Activated T-helper 17 cell treated with anti-CD3 and anti-CD28 coated beads, Interleukin-2, amount 50 U/mL, for 72 hours (primary cell): ENCODE measurements around the gene POFUT2. TPM values are rescaled to one million over a fixed set of nuclear protein-coding genes. Genes with fewer than 3 reads are reported as not detected.

ENCODE experiments used
- ATAC-seq: fragments of 150-1000 bp; cut with Tn5 transposase; replicated peaks from 2 replicates; pipeline ENCODE4 v1.10.0; 2021; ENCODE audit warnings: mild to moderate bottlenecking, moderate library complexity
- H3K27ac Mint-ChIP-seq: one replicate; pipeline ENCODE4 v1.8.0; 2022; ENCODE audit warnings: mixed read lengths
- H3K27me3 Mint-ChIP-seq: one replicate; pipeline ENCODE4 v1.8.0; 2022; ENCODE audit warnings: mixed read lengths
- H3K36me3 Mint-ChIP-seq: one replicate; pipeline ENCODE4 v1.8.0; 2022; ENCODE audit warnings: low read depth, mild to moderate bottlenecking, mixed read lengths
- H3K4me1 Mint-ChIP-seq: one replicate; pipeline ENCODE4 v1.8.0; 2022; ENCODE audit warnings: mixed read lengths
- H3K4me3 Mint-ChIP-seq: one replicate; pipeline ENCODE4 v1.8.0; 2022; ENCODE audit warnings: mild to moderate bottlenecking, mixed read lengths
- H3K9me3 Mint-ChIP-seq: one replicate; pipeline ENCODE4 v1.8.0; 2022; ENCODE audit warnings: mixed read lengths
- total RNA-seq, 2 donors: library from RNA; stranded (reverse); gene quantifications; one replicate each; pipeline ENCODE4 v1.2.3, GENCODE V29; 2022

Gene POFUT2
- total RNA-seq, 2 donors from 2014 or later = 12.0 to 22.8 TPM

DNA sequence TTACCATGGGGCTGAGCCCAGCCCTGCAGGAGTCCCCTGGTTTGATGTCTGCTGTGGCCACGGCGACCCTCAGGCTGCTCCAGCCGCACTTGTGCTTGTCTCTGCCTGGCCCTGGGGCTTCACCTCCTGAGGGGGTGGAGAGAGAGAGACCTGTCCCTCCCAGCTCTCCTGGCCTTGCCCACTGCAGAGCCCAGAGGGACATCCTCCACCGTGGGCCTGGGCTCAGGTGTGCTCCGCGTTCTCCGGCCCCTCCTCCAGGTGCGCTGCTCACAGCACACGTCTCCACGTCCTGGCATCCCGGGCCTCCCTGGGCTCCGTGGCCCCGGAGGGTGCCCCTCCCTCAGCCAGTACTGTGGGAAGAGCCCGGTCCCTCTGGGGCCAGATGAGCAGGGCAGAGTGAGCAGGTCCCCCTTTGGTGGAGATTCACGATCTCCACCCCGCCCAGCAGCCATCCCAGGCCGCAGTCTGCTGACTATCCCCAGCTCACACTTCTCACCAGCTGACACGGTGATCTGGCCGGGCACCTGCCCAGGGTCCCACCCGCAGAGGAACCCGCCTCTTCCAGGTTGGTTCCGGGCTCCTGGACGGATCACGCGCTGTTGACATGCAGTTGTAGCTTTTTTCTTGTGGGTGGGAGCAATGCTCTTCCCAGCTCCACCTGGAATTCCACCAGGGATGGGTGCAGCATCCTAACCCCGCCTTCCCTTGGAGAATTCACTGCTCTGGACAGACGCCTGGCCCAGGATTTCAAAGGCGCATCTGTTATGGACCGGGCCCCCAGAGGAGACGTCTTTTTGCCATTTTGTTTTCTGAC, 41.8 kb upstream of the POFUT2 start:
- H3K36me3 Mint-ChIP-seq = no peaks in the 10 kb centered on the region
- H3K4me3 Mint-ChIP-seq = no peak overlapping the region
- no peak for ATAC-seq
- no peak overlapping the region for H3K27ac Mint-ChIP-seq
- no peaks in the 10 kb centered on the region for H3K9me3 Mint-ChIP-seq
- H3K27me3 Mint-ChIP-seq = peaks cover 7% of the 10 kb centered on the region
- H3K4me1 Mint-ChIP-seq = peaks cover 5% of the 10 kb centered on the region

DNA sequence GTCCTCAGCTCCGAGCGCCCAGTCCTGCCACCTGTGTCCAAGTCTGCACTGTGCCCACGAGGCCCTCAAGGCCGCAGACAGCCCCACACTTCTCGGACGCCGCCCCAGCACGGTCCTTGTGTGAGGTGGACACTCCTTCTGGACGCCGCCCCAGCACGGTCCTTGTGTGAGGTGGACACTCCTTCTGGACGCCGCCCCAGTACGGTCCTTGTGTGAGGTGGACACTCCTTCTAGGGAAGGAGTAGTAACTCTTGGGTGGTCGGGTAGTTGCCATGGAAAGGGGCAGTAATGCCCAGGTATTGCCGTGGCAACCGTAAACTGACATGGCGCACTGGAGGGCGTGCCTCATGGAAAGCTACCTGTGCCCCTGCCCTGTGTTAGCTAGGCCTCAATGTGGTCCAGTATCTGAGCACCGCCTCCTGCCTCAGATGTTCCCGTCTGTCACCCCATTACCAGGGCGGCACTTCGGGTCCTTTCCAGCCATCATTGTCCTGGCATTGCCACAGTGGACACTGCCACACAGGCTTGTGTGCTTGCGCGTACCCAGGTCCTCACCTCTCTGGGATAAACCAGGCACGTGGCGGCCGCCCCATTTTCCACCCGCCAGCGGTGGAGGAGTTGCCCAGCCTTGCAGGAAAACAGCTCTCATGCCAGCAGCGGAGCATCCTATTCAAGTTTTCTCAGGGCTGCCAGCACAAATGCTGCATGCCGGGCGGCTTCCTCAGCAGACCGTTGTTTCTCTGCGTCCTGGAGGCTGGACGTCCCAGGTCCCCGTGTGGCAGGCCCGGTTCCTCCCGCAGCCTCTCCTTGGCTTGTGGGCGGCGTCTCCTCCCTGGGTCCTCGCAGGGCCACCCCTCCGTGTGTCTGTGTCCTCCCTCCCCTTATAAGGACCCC, 40.8 kb upstream of the POFUT2 start:
- no peak overlapping the region for H3K27ac Mint-ChIP-seq
- ATAC-seq = no peak
- no peaks in the 10 kb centered on the region for H3K36me3 Mint-ChIP-seq
- no peaks in the 10 kb centered on the region for H3K9me3 Mint-ChIP-seq
- peaks cover 7% of the 10 kb centered on the region for H3K27me3 Mint-ChIP-seq
- peaks cover 5% of the 10 kb centered on the region for H3K4me1 Mint-ChIP-seq
- no peak overlapping the region for H3K4me3 Mint-ChIP-seq

DNA sequence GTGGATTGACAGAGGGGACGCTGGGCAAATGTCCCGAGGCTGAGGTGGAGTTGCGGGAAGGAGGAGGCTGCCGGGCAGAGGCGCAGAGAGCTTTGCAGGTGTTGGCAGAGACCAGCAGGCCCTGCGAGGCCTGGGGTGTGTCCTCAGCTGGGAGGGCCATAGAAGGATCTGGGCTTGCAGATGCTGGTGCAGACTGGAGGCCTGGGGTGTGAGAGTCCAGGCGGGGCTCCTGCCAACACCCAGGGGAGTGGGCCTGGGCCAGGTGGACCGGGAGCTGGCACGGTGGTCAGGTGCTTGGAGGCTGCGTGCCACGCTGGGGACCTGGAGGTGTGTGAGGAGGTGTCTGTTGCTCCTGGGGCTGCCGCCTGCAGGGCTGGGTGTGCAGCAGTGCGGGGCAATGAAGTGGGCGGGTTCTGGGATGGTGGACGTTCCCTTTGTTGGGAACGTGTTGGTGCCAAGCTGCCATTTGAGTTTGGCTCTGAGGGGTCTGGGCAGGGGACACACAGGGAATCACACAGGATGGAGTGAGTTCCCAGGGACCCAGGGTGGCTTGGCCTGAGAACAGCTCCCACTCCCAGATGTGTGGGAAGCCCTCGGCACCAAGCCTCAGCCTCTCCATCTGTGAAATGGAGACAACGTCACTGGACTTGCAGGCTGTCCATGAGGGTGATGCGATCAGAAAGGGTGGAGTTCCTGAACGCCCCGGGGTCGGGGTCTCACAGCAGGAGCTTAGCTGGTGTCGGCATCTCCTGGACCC, 39.9 kb upstream of the POFUT2 start:
- Mint-ChIP-seq H3K27ac (no peak overlapping the region), H3K4me3 (no peak overlapping the region), H3K9me3 (no peaks in the 10 kb centered on the region), H3K27me3 (peaks cover 7% of the 10 kb centered on the region), H3K36me3 (no peaks in the 10 kb centered on the region), H3K4me1 (peaks cover 5% of the 10 kb centered on the region)
- no peak for ATAC-seq

DNA sequence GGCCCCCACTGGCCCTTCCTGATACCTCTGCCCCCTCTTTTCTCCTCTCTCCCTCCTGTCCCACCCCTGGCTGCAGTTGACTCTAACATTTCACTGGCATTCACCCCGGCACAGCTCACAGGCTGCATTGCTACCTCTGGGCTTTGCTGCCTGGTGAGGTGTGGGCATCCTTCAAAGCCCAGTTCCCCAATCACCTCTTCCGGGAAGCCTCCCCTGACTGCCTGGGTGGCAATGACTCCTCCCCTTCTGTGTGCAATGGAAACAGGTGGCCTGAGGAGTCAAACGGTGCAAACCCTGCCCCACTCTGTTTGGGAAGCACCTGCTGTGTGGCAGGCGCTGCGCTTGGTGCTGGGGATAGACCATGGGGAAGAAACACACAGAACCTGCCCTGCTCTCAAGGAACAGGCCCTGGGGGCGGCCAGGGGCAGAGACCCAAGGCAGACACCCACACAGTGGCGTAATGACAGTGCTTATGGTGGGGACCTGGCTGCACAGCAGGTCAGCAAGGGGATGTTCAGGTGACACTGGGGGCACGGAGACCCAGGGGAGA, 39.3 kb upstream of the POFUT2 start:
- Mint-ChIP-seq H3K27ac (no peak overlapping the region), H3K4me1 (peaks cover 5% of the 10 kb centered on the region), H3K4me3 (no peak overlapping the region), H3K36me3 (no peaks in the 10 kb centered on the region), H3K9me3 (no peaks in the 10 kb centered on the region), H3K27me3 (peaks cover 5% of the 10 kb centered on the region)
- ATAC-seq = no peak

DNA sequence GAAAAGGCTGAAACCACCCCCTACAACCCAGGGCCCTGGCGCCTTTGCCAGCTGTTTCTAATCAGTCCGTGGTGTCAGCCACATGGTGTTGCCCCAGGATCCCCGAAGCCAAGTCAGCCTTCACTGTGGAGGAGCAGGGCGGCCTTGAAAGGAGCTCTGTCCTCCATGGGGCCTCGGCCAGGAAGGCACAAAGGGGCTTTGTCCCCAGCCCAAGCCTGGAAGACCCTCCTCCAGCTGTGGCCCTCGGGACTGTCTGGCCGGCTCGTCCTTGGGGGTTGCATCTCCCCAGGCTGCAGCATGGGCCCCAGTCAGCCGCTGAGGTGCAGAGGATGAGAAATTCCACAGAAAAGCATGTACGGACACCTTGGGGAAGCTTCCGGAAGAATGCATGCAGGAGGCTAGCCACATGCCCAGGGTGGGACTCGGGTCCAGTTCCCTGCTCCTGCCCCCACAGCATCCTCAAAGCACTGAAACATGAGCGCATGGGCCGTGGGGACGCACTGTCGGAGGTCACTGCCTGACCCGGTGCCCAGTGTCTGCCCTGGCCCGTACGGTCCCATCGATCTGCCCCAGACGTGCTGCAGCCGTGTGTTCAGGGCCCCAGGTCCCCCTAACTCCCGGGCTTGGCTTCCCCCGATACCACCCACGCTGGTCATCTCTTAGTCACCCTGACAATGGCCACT, 38.6 kb upstream of the POFUT2 start:
- peaks cover 5% of the 10 kb centered on the region for H3K27me3 Mint-ChIP-seq
- no peaks in the 10 kb centered on the region for H3K9me3 Mint-ChIP-seq
- no peaks in the 10 kb centered on the region for H3K36me3 Mint-ChIP-seq
- H3K4me1 Mint-ChIP-seq = peaks cover 5% of the 10 kb centered on the region
- ATAC-seq = no peak
- no peak overlapping the region for H3K27ac Mint-ChIP-seq
- no peak overlapping the region for H3K4me3 Mint-ChIP-seq

DNA sequence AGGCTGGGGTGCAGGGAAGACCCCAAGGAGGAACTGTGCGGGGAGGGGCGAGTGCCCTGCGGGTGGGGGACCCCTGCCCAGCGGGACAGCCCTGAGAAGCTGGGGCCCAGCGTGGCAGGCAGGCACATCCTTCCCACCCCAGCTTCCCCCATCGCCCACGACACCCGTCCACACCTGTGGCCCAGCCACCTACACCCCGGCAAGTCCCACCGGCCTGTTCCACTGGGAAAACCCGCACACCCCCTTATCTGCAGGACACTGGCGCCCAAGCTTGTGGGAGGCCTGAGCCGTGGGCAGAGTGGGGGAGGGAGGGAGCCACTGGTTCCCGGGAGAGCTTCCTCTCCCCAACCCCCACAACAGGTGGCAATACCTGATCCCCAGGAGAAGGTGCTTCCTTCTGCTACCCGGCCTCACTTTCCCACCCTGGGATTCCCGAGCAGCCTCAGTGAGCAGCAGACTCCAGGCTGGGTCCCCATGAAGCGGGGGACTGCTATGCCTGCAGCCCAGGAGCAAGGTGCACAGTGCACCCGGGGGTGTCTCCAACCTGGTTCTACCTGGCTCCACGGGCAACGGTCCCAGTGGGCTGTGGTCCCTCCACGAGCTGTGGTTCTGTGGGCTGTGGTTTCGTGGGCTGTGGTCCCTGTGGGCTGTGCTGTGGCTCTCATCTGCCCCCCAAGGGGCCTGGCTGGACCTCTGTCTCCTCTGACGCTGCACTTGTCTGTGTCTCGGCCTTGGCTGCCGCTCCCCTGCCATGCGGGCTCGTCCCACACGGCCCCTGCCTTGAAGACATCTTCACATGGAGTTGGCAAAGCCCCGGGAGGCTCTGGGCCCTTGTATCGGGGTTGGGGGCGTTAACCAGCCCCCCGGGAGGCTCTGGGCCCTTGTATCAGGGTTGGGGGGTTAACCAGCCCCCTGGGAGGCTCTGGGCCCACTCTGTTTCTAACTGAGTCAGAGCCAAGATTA, 37.8 kb upstream of the POFUT2 start:
- ATAC-seq = no peak
- no peak overlapping the region for H3K4me3 Mint-ChIP-seq
- peaks cover 5% of the 10 kb centered on the region for H3K27me3 Mint-ChIP-seq
- no peaks in the 10 kb centered on the region for H3K9me3 Mint-ChIP-seq
- H3K4me1 Mint-ChIP-seq = peaks cover 5% of the 10 kb centered on the region
- no peaks in the 10 kb centered on the region for H3K36me3 Mint-ChIP-seq
- no peak overlapping the region for H3K27ac Mint-ChIP-seq

DNA sequence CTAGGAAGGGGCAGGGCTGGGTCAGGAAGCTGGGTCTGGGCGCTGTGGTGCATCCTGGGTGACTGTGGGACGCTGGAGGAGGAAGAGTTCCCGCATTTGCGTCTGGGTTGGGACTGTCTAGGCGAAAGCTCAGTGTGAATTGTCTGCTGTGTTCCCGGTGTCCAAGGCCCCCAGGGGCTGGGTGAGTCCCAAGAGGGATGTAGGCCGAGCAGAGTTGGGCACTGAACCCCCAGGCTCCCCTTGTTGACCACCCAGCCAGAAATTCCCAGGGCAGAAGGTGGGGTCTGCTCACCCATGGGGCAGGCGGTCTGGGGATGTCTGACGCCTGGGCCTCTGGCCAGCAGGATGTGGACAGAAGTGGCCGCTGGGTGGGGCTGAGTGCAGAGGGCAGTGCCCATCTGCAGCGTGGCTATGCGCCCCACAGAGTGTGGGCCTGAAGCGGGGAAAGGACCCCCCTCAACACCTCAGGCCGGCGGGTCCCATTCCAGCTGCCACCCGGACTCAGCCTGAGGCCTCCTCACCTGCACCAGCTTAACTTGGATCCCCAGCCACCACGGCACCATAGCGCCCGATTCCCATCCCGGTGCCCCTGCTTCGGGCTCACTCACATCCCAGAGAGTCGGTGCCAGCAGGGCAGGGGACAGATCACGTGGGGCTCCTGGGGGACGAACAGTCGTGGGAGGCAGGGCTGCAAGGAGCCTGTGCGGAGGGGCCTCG, 37.0 kb upstream of the POFUT2 start:
- Mint-ChIP-seq H3K36me3 (no peaks in the 10 kb centered on the region), H3K27me3 (peaks cover 5% of the 10 kb centered on the region), H3K9me3 (no peaks in the 10 kb centered on the region), H3K4me3 (no peak overlapping the region), H3K27ac (no peak overlapping the region), H3K4me1 (peaks cover 5% of the 10 kb centered on the region)
- no peak for ATAC-seq

DNA sequence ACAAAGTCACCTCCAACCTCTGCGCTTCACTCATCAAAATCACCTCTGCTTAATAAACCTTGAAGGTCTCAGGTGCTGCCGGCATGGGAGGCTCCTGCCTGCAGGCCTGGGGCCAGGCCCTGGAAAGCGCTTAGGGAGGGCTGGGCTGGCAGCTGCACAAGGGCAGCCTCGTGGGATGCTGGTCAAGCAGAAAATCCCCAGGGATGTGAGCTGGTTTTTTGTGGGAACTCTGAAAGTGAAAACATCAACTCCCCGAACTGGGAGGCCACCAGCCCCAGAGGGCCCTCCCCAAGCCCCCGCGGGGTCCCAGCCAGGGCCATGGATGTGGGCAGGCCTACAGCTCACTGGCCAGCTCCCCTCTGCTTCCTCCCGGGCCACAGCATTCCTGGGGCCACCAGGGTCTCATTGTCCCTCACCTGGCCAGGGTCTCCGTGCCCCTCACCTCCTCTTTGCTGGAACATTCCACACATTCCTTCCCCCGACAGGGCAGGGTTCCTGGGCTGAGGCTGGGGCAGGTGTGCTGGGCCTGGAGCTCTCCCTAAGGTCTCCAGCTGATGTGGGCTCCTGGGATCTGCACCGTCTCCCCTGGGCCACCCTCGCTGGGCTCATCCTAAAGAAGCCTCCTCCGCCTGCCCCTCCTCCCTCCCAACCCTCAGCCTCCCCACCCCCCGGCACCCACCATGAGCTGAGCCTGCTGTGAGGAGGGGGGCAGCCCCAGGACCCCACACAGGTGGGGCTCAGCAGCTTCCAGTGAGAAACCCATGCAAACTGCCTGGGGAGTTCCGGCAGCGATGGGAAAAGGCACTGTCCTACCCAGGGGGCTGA, 36.0 kb upstream of the POFUT2 start:
- no peak overlapping the region for H3K27ac Mint-ChIP-seq
- H3K4me1 Mint-ChIP-seq = peaks cover 5% of the 10 kb centered on the region
- no peaks in the 10 kb centered on the region for H3K9me3 Mint-ChIP-seq
- H3K36me3 Mint-ChIP-seq = no peaks in the 10 kb centered on the region
- peak overlapping the region; percentile 42 for H3K4me3 Mint-ChIP-seq
- ATAC-seq = no peak
- peaks cover 5% of the 10 kb centered on the region for H3K27me3 Mint-ChIP-seq

DNA sequence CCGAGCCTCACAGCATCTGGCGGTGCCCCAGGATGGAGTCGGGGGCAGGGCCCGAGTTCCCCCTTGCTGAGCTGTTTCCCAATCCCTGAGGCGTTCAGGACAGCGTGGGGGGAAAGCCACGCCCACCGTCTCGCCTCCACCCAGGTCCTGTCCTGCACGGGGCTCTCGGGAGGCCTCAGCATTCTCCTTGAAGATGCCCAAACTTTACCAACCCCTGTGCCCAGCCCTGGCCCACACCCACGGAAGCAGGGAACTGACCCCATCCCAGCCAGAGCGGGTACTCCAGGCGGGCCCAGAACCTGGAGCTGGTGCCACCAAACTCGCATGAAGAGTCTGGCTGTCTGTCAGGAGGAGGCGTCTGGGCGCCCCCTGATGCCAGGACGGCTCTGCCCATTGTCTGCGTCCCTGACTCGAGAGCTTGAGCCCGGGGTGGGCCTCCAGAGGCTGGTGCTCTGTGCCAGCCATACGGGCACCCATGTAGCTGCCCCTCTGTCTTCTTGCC, 35.3 kb upstream of the POFUT2 start:
- Mint-ChIP-seq H3K27me3 (peaks cover 5% of the 10 kb centered on the region), H3K36me3 (no peaks in the 10 kb centered on the region), H3K9me3 (no peaks in the 10 kb centered on the region), H3K4me3 (peak overlapping the region; percentile 42), H3K4me1 (peaks cover 5% of the 10 kb centered on the region), H3K27ac (no peak overlapping the region)
- ATAC-seq = peak; percentile 25

DNA sequence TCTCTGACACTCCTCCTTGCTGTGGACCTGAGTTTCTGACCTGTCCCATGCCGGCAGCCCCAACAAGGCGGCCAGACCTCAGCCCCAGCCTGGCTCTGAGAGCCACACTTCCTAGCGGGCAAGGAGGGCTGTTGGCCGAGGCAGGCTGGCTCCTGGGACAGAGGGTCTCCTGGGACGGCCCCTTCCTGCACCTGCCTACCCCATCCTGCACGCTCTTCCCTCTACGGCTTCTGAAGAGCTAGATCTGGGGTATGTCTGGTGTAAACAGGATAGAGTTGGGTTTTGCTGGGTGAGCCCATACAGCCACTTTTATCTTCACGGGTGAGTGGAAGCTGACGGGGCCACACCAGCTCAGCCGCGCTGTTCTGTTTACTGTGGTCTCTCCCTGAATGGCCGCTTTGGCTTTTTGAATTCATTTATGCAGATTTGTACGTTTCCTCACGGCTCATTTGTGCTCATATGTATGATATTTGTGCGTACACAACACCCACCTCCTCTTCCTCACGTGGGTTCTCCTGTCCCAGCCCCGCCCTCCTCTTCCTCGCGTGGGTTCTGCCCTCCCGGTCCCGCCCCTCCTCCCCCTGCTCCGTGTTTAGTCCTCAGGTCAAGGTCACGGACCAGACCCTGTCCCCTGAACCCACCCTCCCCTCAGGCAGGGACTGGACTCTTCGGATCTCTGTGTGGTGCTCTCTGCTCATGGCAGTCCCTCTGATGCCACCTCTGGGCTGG, 34.7 kb upstream of the POFUT2 start:
- Mint-ChIP-seq H3K36me3 (no peaks in the 10 kb centered on the region), H3K27me3 (peaks cover 5% of the 10 kb centered on the region), H3K4me3 (peak overlapping the region; percentile 42), H3K4me1 (peaks cover 5% of the 10 kb centered on the region), H3K9me3 (no peaks in the 10 kb centered on the region), H3K27ac (peak overlapping the region; percentile 17)
- peak; percentile 17 for ATAC-seq

DNA sequence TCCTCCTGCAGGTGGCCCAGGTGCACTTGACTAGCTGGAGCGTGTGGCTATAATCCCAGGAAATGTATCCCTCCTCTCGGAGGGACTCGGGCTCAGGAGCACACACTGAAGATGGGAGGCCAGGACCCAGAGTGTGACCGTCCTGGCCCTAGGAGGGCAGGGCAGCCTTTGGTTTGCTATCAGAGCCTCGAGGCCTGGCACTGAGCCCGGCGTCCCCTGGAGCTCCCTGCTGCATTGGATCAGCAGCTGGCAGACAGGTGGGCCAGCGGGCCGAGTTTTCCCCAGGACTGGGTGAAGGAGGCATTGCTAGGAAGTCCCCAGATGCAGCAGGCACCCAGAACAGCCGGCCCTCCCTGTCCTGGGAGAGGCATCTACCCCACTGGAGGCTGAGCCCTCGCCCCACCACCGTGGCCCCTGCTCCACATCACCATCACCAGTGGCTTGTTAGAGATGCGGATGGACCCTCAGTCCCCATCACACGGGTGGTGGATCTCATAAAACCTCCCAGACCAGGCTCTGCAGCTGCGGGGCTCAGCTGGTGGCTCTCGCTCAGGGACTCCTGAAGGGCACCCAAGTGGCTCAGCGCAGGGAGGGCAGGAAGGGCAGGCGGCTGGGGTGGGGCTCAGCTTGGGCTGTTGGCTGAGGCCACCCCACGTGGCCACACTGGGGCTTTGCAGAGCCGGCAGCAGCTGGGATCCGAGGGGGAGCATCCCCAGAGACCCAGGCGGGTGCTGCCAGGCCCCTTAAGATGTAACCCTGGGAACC, 32.7 kb upstream of the POFUT2 start:
- Mint-ChIP-seq H3K9me3 (no peaks in the 10 kb centered on the region), H3K4me1 (peaks cover 5% of the 10 kb centered on the region), H3K27me3 (peaks cover 3% of the 10 kb centered on the region), H3K4me3 (no peak overlapping the region), H3K36me3 (no peaks in the 10 kb centered on the region), H3K27ac (no peak overlapping the region)
- no peak for ATAC-seq
